ENCODE measurements around the gene KCTD6.

Gene KCTD6

GRCh38 chr3:58485801-58486435 lies 6.0 kb upstream of the KCTD6 start:
- no peak for DNase-seq (ENCODE audit: low spot score)

- DNase-seq (ENCODE audit: low spot score), result no peak
Measured at GRCh38 chr3:58487140-58487886, 4.6 kb upstream of the KCTD6 start.

- DNase-seq (ENCODE audit: low spot score), result no peak
Measured at GRCh38 chr3:58488967-58489366, 2.9 kb upstream of the KCTD6 start.

- DNase-seq (ENCODE audit: low spot score), result no peak
Measured at GRCh38 chr3:58490860-58491501, 915 bp upstream of the KCTD6 start.

- no peak for DNase-seq (ENCODE audit: low spot score)
Measured at GRCh38 chr3:58492494-58492905, 604 bp downstream of the KCTD6 start.

- no peak for DNase-seq (ENCODE audit: low spot score)
Measured at GRCh38 chr3:58494107-58494506, 2.2 kb downstream of the KCTD6 start.

- no peak for DNase-seq (ENCODE audit: low spot score)
Measured at GRCh38 chr3:58495101-58495500, 3.2 kb downstream of the KCTD6 start.

GRCh38 chr3:58496206-58496857 lies 4.4 kb downstream of the KCTD6 start:
- DNase-seq (ENCODE audit: low spot score), result no peak

- no peak for DNase-seq (ENCODE audit: low spot score)
Measured at GRCh38 chr3:58497097-58497496, 5.2 kb downstream of the KCTD6 start.

GRCh38 chr3:58502872-58503271 lies 11.0 kb downstream of the KCTD6 start:
- DNase-seq (ENCODE audit: low spot score), result no peak

- no peak for DNase-seq (ENCODE audit: low spot score)
Measured at GRCh38 chr3:58507356-58508078, 15.6 kb downstream of the KCTD6 start.

GRCh38 chr3:58508437-58508836 lies 16.5 kb downstream of the KCTD6 start:
- no peak for DNase-seq (ENCODE audit: low spot score)

GRCh38 chr3:58514405-58514804 lies 22.5 kb downstream of the KCTD6 start:
- no peak for DNase-seq (ENCODE audit: low spot score)

- DNase-seq (ENCODE audit: low spot score), result no peak
Measured at GRCh38 chr3:58518291-58518789, 26.4 kb downstream of the KCTD6 start.

GRCh38 chr3:58519668-58520402 lies 27.9 kb downstream of the KCTD6 start:
- DNase-seq (ENCODE audit: low spot score), result no peak

GRCh38 chr3:58520403-58521335 lies 28.8 kb downstream of the KCTD6 start:
- no peak for DNase-seq (ENCODE audit: low spot score)

GRCh38 chr3:58521336-58521670 lies 29.4 kb downstream of the KCTD6 start:
- DNase-seq (ENCODE audit: low spot score), result no peak

GRCh38 chr3:58521917-58522631 lies 30.2 kb downstream of the KCTD6 start:
- no peak for DNase-seq (ENCODE audit: low spot score)

GRCh38 chr3:58522759-58523425 lies 31.0 kb downstream of the KCTD6 start:
- DNase-seq (ENCODE audit: low spot score), result no peak

All from left forelimb (tissue), 1 donor.